ENCODE measurements around the gene CCT5. TPM values are rescaled to one million over a fixed set of nuclear protein-coding genes. Genes with fewer than 3 reads are reported as not detected.

Gene CCT5
- polyA plus RNA-seq, 2 donors = 81.7 to 186 TPM

DNA sequence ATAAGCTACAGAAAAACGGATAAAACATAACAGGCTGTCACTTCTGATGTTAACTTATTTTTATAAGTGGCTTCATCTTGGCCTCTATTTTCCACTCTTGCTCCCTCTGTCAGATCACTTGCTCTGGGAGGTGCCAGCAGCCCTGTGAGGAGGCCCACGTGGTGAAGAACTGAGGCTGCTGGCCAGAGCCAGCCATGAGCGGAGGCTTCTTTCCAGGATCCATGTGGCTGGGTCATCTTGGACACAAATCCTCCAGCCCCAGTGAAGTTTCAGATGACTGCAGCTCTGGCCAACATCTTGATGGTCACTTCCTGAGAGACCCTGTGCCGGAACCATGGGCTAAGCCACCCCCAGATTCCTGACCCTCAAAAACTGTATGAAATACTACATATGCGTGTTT is 65.1 kb downstream of the CCT5 start:
- H3K27ac ChIP-seq (ENCODE audit: low read depth in 2 of 2, low read length in 1 of 2) = no peak overlapping the region
- no peaks in the 10 kb centered on the region for H3K9me3 ChIP-seq (ENCODE audit: control insufficient read depth in 2 of 2, insufficient read depth in 1 of 2, low read depth in 1 of 2, low read length in 1 of 2)
- H3K4me1 ChIP-seq (ENCODE audit: control insufficient read depth in 2 of 2, insufficient read depth in 2 of 2, low read length in 1 of 2) = no peaks in the 10 kb centered on the region
- 76 to 85% methylated on average over 5 of the region's 5 CpGs for WGBS, 2 donors
- no peak overlapping the region for H3K4me3 ChIP-seq (ENCODE audit: low read depth in 1 of 2, low read length in 2 of 2)
- H3K27me3 ChIP-seq (ENCODE audit: control insufficient read depth in 1 of 2, insufficient read depth in 2 of 2, low read length in 2 of 2) = no peaks in the 10 kb centered on the region
- no peaks in the 10 kb centered on the region for H3K36me3 ChIP-seq (ENCODE audit: control insufficient read depth in 2 of 2, insufficient read depth in 2 of 2, low read length in 1 of 2)

Other genes with a start within 250 kb of the CCT5 start
- 1 to 10 TPM; 8.5 to 8.8 TPM for gene ATPSCKMT, start 392 bp upstream of the CCT5 start, polyA plus RNA-seq
- 1 to 10 TPM; 1.9 to 2.8 TPM for gene CMBL, start 57.6 kb downstream of the CCT5 start, polyA plus RNA-seq
- 10 to 100 TPM; 23.3 to 57.9 TPM for gene MARCHF6, start 103.4 kb downstream of the CCT5 start, polyA plus RNA-seq
- gene ROPN1L, start 191.6 kb downstream of the CCT5 start, polyA plus RNA-seq = under 1 TPM; 0.11 to 0.16 TPM